IPS-20b (cell line): Measurements from ENCODE around the gene NIPAL3.
"Not testable (repeated sequence)": the region's sequence is repeated elsewhere in the genome, so short reads cannot be mapped to it uniquely, and the experiment has no call there.

Experiments used
- H3K27ac ChIP-seq: one replicate; pipeline ENCODE4 v1.5.1; 2013; ENCODE audit warnings: low read length
- H3K27me3 ChIP-seq: 2 replicates; pipeline ENCODE4 v1.6.1; 2013; ENCODE audit warnings: mild to moderate bottlenecking, low read length, inconsistent platforms; ENCODE audit not compliant: insufficient read depth
- H3K36me3 ChIP-seq: 2 replicates; pipeline ENCODE4 v1.6.1; 2013; ENCODE audit warnings: low read depth, mild to moderate bottlenecking, inconsistent platforms, low read length, moderate library complexity; ENCODE audit not compliant: insufficient read depth
- H3K4me1 ChIP-seq: 2 replicates; pipeline ENCODE4 v1.6.1; 2013; ENCODE audit warnings: mild to moderate bottlenecking, control low read depth, inconsistent platforms, low read length, moderate library complexity; ENCODE audit not compliant: insufficient read depth
- H3K4me3 ChIP-seq: 2 replicates; pipeline ENCODE4 v1.5.1; 2013; ENCODE audit warnings: mild to moderate bottlenecking, low read length, inconsistent platforms
- H3K9ac ChIP-seq: 2 replicates; pipeline ENCODE4 v1.6.1; 2013; ENCODE audit warnings: low read depth, mild to moderate bottlenecking, inconsistent platforms, low read length, moderate library complexity
- H3K9me3 ChIP-seq: 2 replicates; pipeline ENCODE4 v1.6.1; 2013; ENCODE audit warnings: mild to moderate bottlenecking, low read depth, low read length, inconsistent platforms; ENCODE audit not compliant: insufficient read depth

Gene NIPAL3

GRCh38 chr1:24484199-24484598 is 68.6 kb downstream of the NIPAL3 start:
- H3K4me3 ChIP-seq: no peak overlapping the region
- H3K27me3 ChIP-seq: no peaks in the 10 kb centered on the region
- no peaks in the 10 kb centered on the region; the same call in 1 of the 2 replicates for H3K9me3 ChIP-seq
- no peak overlapping the region for H3K27ac ChIP-seq
- no peaks in the 10 kb centered on the region for H3K36me3 ChIP-seq
- no peaks in the 10 kb centered on the region; the same call in 1 of the 2 replicates for H3K4me1 ChIP-seq
- no peak overlapping the region for H3K9ac ChIP-seq

GRCh38 chr1:24486331-24487065 is 70.9 kb downstream of the NIPAL3 start:
- Histone ChIP-seq H3K36me3 (no peaks in the 10 kb centered on the region), H3K27ac (no peak overlapping the region), H3K9ac (no peak overlapping the region), H3K4me3 (no peak overlapping the region), H3K4me1 (no peaks in the 10 kb centered on the region; the same call in 1 of the 2 replicates), H3K9me3 (peaks cover 10% of the 10 kb centered on the region), H3K27me3 (no peaks in the 10 kb centered on the region)

GRCh38 chr1:24487455-24487854 is 71.9 kb downstream of the NIPAL3 start:
- H3K36me3 ChIP-seq: no peaks in the 10 kb centered on the region

GRCh38 chr1:24488159-24488558 is 72.6 kb downstream of the NIPAL3 start:
- H3K27ac ChIP-seq: not testable (repeated sequence)
- H3K9me3 ChIP-seq: peaks cover 10% of the 10 kb centered on the region

More at GRCh38 chr1:24487455-24487854, 71.9 kb downstream of the NIPAL3 start:
- no peaks in the 10 kb centered on the region for H3K27me3 ChIP-seq
- H3K27ac ChIP-seq: no peak overlapping the region
- no peak overlapping the region for H3K4me3 ChIP-seq
- H3K9ac ChIP-seq: no peak overlapping the region
- no peaks in the 10 kb centered on the region for H3K4me1 ChIP-seq
- H3K9me3 ChIP-seq: peaks cover 10% of the 10 kb centered on the region

GRCh38 chr1:24489674-24490073 is 74.1 kb downstream of the NIPAL3 start:
- H3K4me1 ChIP-seq: no peaks in the 10 kb centered on the region
- H3K4me3 ChIP-seq: no peak overlapping the region
- peaks cover 10% of the 10 kb centered on the region for H3K9me3 ChIP-seq
- no peaks in the 10 kb centered on the region for H3K36me3 ChIP-seq
- no peak overlapping the region for H3K9ac ChIP-seq
- H3K27ac ChIP-seq: no peak overlapping the region
- no peaks in the 10 kb centered on the region for H3K27me3 ChIP-seq

More at GRCh38 chr1:24488159-24488558, 72.6 kb downstream of the NIPAL3 start:
- H3K4me1 ChIP-seq, H3K9ac ChIP-seq, H3K4me3 ChIP-seq, H3K27me3 ChIP-seq, H3K36me3 ChIP-seq: not testable (repeated sequence)

GRCh38 chr1:24490101-24490781 is 74.6 kb downstream of the NIPAL3 start:
- H3K4me3 ChIP-seq: no peak overlapping the region
- no peak overlapping the region for H3K9ac ChIP-seq
- no peak overlapping the region for H3K27ac ChIP-seq
- no peaks in the 10 kb centered on the region for H3K4me1 ChIP-seq
- H3K9me3 ChIP-seq: peaks cover 10% of the 10 kb centered on the region
- no peaks in the 10 kb centered on the region for H3K27me3 ChIP-seq
- H3K36me3 ChIP-seq: no peaks in the 10 kb centered on the region

- Histone ChIP-seq H3K36me3 (no peaks in the 10 kb centered on the region), H3K9ac (no peak overlapping the region), H3K4me1 (no peaks in the 10 kb centered on the region), H3K27me3 (no peaks in the 10 kb centered on the region), H3K27ac (no peak overlapping the region), H3K9me3 (peaks cover 10% of the 10 kb centered on the region), H3K4me3 (no peak overlapping the region)
Observed at GRCh38 chr1:24491577-24492360, 76.2 kb downstream of the NIPAL3 start.

GRCh38 chr1:24492935-24493334 is 77.3 kb downstream of the NIPAL3 start:
- not testable (repeated sequence) for H3K36me3 ChIP-seq, H3K4me3 ChIP-seq, H3K27me3 ChIP-seq, H3K27ac ChIP-seq, H3K4me1 ChIP-seq, H3K9ac ChIP-seq
- peaks cover 10% of the 10 kb centered on the region for H3K9me3 ChIP-seq

GRCh38 chr1:24493785-24494184 is 78.2 kb downstream of the NIPAL3 start:
- H3K36me3 ChIP-seq: no peaks in the 10 kb centered on the region
- no peak overlapping the region for H3K27ac ChIP-seq
- no peaks in the 10 kb centered on the region for H3K4me1 ChIP-seq
- no peak overlapping the region for H3K9ac ChIP-seq
- H3K27me3 ChIP-seq: no peaks in the 10 kb centered on the region
- H3K4me3 ChIP-seq: no peak overlapping the region
- H3K9me3 ChIP-seq: peaks cover 10% of the 10 kb centered on the region

GRCh38 chr1:24498589-24498988 is 83.0 kb downstream of the NIPAL3 start:
- no peak overlapping the region for H3K27ac ChIP-seq
- H3K4me3 ChIP-seq: no peak overlapping the region
- H3K9ac ChIP-seq: no peak overlapping the region
- peaks cover 8% of the 10 kb centered on the region; the same call in 1 of the 2 replicates for H3K27me3 ChIP-seq
- H3K36me3 ChIP-seq: no peaks in the 10 kb centered on the region
- H3K9me3 ChIP-seq: no peaks in the 10 kb centered on the region
- H3K4me1 ChIP-seq: peaks cover 5% of the 10 kb centered on the region; the same call in 1 of the 2 replicates

GRCh38 chr1:24500448-24501048 is 84.9 kb downstream of the NIPAL3 start:
- Histone ChIP-seq H3K4me3 (no peak overlapping the region), H3K9me3 (no peaks in the 10 kb centered on the region), H3K4me1 (peaks cover 8% of the 10 kb centered on the region; the same call in 1 of the 2 replicates), H3K27me3 (peaks cover 21% of the 10 kb centered on the region; the same call in 1 of the 2 replicates), H3K27ac (no peak overlapping the region), H3K36me3 (no peaks in the 10 kb centered on the region), H3K9ac (no peak overlapping the region)
